Parathyroid adenoma (tissue), 2 donors: ENCODE results near the gene XKR7.
A peak's percentile ranks its signal among the peaks of the same experiment; 100 is the strongest.

Experiments used
- H2AFZ ChIP-seq: fragments of 300-600 bp; sonication (generic); one replicate; pipeline ENCODE4 v1.7.0; 2017; ENCODE audit warnings: antibody characterized with exemption, mild to moderate bottlenecking
- H3K27ac ChIP-seq: fragments of 300-600 bp; sonication (generic); one replicate; pipeline ENCODE4 v1.7.0; 2017
- H3K27me3 ChIP-seq: fragments of 300-600 bp; sonication (generic); one replicate; pipeline ENCODE4 v1.7.0; 2017; ENCODE audit warnings: low read length; ENCODE audit not compliant: control insufficient read depth, insufficient read depth
- H3K36me3 ChIP-seq: fragments of 300-600 bp; sonication (generic); one replicate; pipeline ENCODE4 v1.7.0; 2017; ENCODE audit warnings: low read length; ENCODE audit not compliant: control insufficient read depth, insufficient read depth
- H3K4me1 ChIP-seq: fragments of 300-600 bp; sonication (generic); one replicate; pipeline ENCODE4 v1.7.0; 2017; ENCODE audit warnings: control low read depth
- H3K4me2 ChIP-seq: fragments of 300-600 bp; sonication (generic); one replicate; pipeline ENCODE4 v1.7.0; 2017; ENCODE audit warnings: low read length
- H3K4me3 ChIP-seq: fragments of 300-600 bp; sonication (generic); one replicate; pipeline ENCODE4 v1.7.0; 2017; ENCODE audit warnings: low read depth, low read length
- H3K79me2 ChIP-seq: fragments of 300-600 bp; sonication (generic); one replicate; pipeline ENCODE4 v1.7.0; 2017; ENCODE audit warnings: control low read depth
- H3K9ac ChIP-seq: fragments of 300-600 bp; sonication (generic); one replicate; pipeline ENCODE4 v1.7.0; 2017; ENCODE audit warnings: mild to moderate bottlenecking
- H3K9me3 ChIP-seq: fragments of 300-600 bp; sonication (generic); one replicate; pipeline ENCODE4 v1.7.0; 2017; ENCODE audit warnings: low read length; ENCODE audit not compliant: control insufficient read depth
- TF ChIP-seq, protein P1 (sequence below): fragments of 300-600 bp; sonication (generic); IDR thresholded peaks from one replicate; pipeline ENCODE4 v1.7.0; 2017; ENCODE audit warnings: antibody characterized with exemption, mild to moderate bottlenecking
- donor health status: primary hyperparathyroidism.

XKR7 gene

GRCh38 chr20:31934491-31934890, 33.5 kb upstream of the XKR7 start:
- TF ChIP-seq, protein P1, sequence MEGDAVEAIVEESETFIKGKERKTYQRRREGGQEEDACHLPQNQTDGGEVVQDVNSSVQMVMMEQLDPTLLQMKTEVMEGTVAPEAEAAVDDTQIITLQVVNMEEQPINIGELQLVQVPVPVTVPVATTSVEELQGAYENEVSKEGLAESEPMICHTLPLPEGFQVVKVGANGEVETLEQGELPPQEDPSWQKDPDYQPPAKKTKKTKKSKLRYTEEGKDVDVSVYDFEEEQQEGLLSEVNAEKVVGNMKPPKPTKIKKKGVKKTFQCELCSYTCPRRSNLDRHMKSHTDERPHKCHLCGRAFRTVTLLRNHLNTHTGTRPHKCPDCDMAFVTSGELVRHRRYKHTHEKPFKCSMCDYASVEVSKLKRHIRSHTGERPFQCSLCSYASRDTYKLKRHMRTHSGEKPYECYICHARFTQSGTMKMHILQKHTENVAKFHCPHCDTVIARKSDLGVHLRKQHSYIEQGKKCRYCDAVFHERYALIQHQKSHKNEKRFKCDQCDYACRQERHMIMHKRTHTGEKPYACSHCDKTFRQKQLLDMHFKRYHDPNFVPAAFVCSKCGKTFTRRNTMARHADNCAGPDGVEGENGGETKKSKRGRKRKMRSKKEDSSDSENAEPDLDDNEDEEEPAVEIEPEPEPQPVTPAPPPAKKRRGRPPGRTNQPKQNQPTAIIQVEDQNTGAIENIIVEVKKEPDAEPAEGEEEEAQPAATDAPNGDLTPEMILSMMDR: no peak
- no peaks in the 10 kb centered on the region for H3K27me3 ChIP-seq
- no peak overlapping the region for H3K4me3 ChIP-seq
- H3K9ac ChIP-seq: no peak overlapping the region
- H3K36me3 ChIP-seq: no peaks in the 10 kb centered on the region
- H2AFZ ChIP-seq: no peak overlapping the region
- H3K4me2 ChIP-seq: no peak overlapping the region
- no peaks in the 10 kb centered on the region for H3K9me3 ChIP-seq
- peaks cover 38% of the 10 kb centered on the region for H3K4me1 ChIP-seq
- no peak overlapping the region for H3K27ac ChIP-seq
- no peaks in the 10 kb centered on the region for H3K79me2 ChIP-seq

DNA sequence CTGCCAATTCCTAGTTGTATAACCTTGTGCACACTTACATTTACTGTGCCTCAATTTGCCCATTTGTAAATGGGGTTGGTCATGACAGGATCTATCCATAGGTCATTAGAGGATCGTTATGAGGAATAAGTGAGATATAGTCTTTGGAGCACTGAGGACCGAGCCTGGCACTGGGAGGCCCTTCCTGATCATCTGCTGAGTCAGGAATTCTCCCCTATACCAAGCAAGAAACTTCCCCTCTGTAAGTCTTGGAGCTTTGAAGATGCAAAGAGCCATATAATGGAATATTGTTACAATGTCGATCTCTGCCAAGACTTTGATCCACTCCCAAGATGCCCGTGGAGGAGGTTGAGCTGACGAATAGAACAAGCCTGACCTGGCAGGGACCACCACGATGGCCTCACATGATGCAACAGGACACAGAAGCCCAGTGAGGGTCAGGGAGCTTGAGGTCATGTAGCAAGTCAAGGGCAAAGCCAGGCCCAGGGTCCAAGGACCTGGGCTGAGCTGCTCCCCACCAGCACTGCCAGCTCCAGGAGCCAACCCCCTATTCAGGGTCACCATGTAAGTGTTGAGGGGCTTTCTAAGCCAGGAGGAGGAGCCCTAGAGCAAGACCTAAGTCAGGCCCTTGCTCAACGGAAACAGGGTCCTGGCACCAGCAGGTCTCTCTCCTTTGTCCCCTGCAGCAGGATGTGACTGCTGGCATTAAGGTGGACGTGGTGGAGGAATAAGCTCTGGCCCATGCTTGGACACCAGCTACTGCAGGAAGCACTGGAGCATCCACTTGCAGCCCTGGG, 32.8 kb upstream of the XKR7 start:
- H3K27me3 ChIP-seq: no peaks in the 10 kb centered on the region
- H3K4me3 ChIP-seq: no peak overlapping the region
- TF ChIP-seq, protein P1: peak; percentile 30
- peak overlapping the region; percentile 37 for H3K27ac ChIP-seq
- H3K4me2 ChIP-seq: no peak overlapping the region
- no peaks in the 10 kb centered on the region for H3K36me3 ChIP-seq
- peak overlapping the region; percentile 39 for H2AFZ ChIP-seq
- H3K4me1 ChIP-seq: peaks cover 42% of the 10 kb centered on the region
- H3K9me3 ChIP-seq: no peaks in the 10 kb centered on the region
- no peak overlapping the region for H3K9ac ChIP-seq
- H3K79me2 ChIP-seq: no peaks in the 10 kb centered on the region

GRCh38 chr20:31936420-31936819, 31.5 kb upstream of the XKR7 start:
- Histone ChIP-seq H3K9ac (no peak overlapping the region), H3K36me3 (no peaks in the 10 kb centered on the region), H3K4me3 (no peak overlapping the region), H3K4me1 (peaks cover 49% of the 10 kb centered on the region), H3K27me3 (no peaks in the 10 kb centered on the region), H2AFZ (peak overlapping the region; percentile 19), H3K4me2 (no peak overlapping the region), H3K27ac (peak overlapping the region; percentile 59), H3K9me3 (no peaks in the 10 kb centered on the region), H3K79me2 (no peaks in the 10 kb centered on the region)
- TF ChIP-seq, protein P1: peak; percentile 14

DNA sequence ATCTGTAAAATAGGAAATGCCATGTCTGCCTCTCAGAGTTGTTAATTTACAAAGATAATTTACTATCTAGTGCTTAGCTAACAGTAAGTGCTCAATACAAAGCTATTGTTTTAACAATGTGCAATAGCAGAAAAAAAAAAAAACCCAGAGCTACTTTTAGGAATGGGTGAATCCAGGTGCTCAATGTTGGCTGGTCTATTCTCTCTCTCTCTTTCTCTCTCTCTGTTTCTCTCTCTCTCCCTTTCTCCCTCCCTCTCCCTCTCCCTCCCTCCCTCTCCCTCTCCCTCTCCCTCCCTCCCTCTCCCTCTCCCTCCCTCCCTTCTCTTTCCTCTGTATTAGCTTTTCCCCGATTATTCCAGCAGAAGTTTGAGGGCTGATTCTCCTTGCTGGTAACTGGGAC, 30.1 kb upstream of the XKR7 start:
- H3K79me2 ChIP-seq: no peaks in the 10 kb centered on the region
- TF ChIP-seq, protein P1: no peak
- no peaks in the 10 kb centered on the region for H3K9me3 ChIP-seq
- no peak overlapping the region for H3K9ac ChIP-seq
- H3K4me3 ChIP-seq: no peak overlapping the region
- H3K4me2 ChIP-seq: no peak overlapping the region
- no peaks in the 10 kb centered on the region for H3K27me3 ChIP-seq
- H2AFZ ChIP-seq: no peak overlapping the region
- peaks cover 63% of the 10 kb centered on the region for H3K4me1 ChIP-seq
- no peaks in the 10 kb centered on the region for H3K36me3 ChIP-seq
- H3K27ac ChIP-seq: peak overlapping the region; percentile 100

DNA sequence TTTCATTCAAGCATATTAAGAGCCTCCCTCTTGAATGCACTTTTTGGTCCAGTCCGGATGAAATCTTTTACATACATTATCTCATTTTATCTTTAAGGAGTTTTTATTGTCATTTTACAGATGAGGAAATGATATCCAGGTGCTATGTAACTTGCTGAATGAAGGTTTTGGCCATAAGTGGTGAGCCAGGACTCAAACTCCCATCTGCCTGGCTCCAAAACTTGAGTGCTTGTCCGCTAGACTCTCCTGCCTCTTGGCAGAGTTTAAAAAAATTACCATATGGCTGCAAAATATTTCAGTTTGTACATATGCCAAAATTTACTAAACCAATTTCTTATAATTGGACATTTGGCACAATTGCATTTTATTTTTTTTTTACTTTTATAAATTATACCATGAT, 28.3 kb upstream of the XKR7 start:
- no peaks in the 10 kb centered on the region for H3K36me3 ChIP-seq
- H3K27me3 ChIP-seq: no peaks in the 10 kb centered on the region
- H3K27ac ChIP-seq: peak overlapping the region; percentile 100
- peaks cover 78% of the 10 kb centered on the region for H3K4me1 ChIP-seq
- H3K9ac ChIP-seq: no peak overlapping the region
- no peak overlapping the region for H2AFZ ChIP-seq
- H3K79me2 ChIP-seq: no peaks in the 10 kb centered on the region
- no peak overlapping the region for H3K4me2 ChIP-seq
- TF ChIP-seq, protein P1: no peak
- H3K9me3 ChIP-seq: no peaks in the 10 kb centered on the region
- H3K4me3 ChIP-seq: no peak overlapping the region
